ENCODE measurements around the gene MGAT4B. TPM values are rescaled to one million over a fixed set of nuclear protein-coding genes. Genes with fewer than 3 reads are reported as not detected.

MGAT4B gene
- total RNA-seq, 1 experiment from 2014 or later, result 151 TPM

DNA sequence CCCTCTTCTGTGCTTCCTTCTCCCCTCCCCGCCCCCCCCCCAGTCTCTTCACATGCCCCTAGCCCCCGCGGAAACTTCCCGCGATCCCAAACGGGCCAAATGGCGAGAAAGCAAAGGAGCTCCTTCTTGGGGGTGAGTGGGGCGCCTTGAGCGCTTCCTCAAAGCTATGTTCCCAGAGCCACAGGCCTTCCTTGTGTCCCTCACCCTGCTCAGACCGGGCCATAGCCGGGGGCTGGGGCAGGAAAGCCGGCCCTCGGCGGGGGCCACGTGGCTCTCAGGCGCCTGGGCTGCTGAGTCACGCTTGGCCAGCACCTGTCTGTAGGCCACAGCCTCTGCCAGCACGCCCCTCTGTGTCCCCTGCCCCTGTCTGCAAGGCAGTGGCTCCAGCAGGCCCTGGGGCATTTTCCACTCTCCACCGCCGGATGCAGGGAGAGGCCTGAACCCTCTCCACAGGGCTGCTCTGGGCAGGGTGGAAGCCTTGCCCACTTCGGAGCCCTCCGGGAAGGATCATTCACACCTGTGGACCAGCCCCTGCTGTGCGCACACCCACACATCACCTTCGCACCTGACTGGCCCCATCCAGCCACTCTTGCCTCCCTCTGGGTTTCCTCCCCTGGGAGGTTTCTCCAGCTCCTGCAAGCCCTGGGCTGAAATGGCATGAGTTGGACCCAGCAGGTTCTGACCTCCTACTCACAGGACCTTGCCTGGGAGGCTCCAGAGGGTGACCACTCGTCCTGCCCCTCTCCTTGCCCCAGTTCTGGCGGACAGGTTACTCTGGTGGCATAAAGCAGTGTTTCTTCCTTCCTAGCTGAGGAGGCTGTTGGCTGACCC, 12.8 kb upstream of the MGAT4B start (continued):
- TF ChIP-seq, protein P1, sequence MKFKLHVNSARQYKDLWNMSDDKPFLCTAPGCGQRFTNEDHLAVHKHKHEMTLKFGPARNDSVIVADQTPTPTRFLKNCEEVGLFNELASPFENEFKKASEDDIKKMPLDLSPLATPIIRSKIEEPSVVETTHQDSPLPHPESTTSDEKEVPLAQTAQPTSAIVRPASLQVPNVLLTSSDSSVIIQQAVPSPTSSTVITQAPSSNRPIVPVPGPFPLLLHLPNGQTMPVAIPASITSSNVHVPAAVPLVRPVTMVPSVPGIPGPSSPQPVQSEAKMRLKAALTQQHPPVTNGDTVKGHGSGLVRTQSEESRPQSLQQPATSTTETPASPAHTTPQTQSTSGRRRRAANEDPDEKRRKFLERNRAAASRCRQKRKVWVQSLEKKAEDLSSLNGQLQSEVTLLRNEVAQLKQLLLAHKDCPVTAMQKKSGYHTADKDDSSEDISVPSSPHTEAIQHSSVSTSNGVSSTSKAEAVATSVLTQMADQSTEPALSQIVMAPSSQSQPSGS (CRISPR knock-in tag; IDR thresholded peaks at IDR 0.05; ENCODE audit: borderline replicate concordance, low read depth), result no peak
- TF ChIP-seq, protein P2, sequence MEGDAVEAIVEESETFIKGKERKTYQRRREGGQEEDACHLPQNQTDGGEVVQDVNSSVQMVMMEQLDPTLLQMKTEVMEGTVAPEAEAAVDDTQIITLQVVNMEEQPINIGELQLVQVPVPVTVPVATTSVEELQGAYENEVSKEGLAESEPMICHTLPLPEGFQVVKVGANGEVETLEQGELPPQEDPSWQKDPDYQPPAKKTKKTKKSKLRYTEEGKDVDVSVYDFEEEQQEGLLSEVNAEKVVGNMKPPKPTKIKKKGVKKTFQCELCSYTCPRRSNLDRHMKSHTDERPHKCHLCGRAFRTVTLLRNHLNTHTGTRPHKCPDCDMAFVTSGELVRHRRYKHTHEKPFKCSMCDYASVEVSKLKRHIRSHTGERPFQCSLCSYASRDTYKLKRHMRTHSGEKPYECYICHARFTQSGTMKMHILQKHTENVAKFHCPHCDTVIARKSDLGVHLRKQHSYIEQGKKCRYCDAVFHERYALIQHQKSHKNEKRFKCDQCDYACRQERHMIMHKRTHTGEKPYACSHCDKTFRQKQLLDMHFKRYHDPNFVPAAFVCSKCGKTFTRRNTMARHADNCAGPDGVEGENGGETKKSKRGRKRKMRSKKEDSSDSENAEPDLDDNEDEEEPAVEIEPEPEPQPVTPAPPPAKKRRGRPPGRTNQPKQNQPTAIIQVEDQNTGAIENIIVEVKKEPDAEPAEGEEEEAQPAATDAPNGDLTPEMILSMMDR (IDR thresholded peaks at IDR 0.05), result no peak
- 0 out of 2 replicates have a peak, but pooled peaks have one; percentile 48 for TF ChIP-seq TCF7 (CRISPR knock-in tag; IDR thresholded peaks at IDR 0.05; ENCODE audit: low read depth)
- TF ChIP-seq, protein P3, sequence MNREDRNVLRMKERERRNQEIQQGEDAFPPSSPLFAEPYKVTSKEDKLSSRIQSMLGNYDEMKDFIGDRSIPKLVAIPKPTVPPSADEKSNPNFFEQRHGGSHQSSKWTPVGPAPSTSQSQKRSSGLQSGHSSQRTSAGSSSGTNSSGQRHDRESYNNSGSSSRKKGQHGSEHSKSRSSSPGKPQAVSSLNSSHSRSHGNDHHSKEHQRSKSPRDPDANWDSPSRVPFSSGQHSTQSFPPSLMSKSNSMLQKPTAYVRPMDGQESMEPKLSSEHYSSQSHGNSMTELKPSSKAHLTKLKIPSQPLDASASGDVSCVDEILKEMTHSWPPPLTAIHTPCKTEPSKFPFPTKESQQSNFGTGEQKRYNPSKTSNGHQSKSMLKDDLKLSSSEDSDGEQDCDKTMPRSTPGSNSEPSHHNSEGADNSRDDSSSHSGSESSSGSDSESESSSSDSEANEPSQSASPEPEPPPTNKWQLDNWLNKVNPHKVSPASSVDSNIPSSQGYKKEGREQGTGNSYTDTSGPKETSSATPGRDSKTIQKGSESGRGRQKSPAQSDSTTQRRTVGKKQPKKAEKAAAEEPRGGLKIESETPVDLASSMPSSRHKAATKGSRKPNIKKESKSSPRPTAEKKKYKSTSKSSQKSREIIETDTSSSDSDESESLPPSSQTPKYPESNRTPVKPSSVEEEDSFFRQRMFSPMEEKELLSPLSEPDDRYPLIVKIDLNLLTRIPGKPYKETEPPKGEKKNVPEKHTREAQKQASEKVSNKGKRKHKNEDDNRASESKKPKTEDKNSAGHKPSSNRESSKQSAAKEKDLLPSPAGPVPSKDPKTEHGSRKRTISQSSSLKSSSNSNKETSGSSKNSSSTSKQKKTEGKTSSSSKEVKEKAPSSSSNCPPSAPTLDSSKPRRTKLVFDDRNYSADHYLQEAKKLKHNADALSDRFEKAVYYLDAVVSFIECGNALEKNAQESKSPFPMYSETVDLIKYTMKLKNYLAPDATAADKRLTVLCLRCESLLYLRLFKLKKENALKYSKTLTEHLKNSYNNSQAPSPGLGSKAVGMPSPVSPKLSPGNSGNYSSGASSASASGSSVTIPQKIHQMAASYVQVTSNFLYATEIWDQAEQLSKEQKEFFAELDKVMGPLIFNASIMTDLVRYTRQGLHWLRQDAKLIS (CRISPR knock-in tag; IDR thresholded peaks at IDR 0.05; ENCODE audit: borderline replicate concordance), result no peak
- no peak for TF ChIP-seq ZNF121 (CRISPR knock-in tag; IDR thresholded peaks at IDR 0.05)
- TF ChIP-seq, protein P4, sequence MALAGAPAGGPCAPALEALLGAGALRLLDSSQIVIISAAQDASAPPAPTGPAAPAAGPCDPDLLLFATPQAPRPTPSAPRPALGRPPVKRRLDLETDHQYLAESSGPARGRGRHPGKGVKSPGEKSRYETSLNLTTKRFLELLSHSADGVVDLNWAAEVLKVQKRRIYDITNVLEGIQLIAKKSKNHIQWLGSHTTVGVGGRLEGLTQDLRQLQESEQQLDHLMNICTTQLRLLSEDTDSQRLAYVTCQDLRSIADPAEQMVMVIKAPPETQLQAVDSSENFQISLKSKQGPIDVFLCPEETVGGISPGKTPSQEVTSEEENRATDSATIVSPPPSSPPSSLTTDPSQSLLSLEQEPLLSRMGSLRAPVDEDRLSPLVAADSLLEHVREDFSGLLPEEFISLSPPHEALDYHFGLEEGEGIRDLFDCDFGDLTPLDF (CRISPR knock-in tag; IDR thresholded peaks at IDR 0.05), result 0 out of 2 replicates have a peak, but pooled peaks have one; percentile 19
- TF ChIP-seq TP53 (CRISPR knock-in tag; IDR thresholded peaks at IDR 0.05), result peak; percentile 68; the same call in 1 of the 2 replicates
- TF ChIP-seq ZBTB21 (CRISPR knock-in tag; IDR thresholded peaks at IDR 0.05; ENCODE audit: borderline replicate concordance), result no peak
- no peak for TF ChIP-seq JUN (CRISPR knock-in tag; IDR thresholded peaks at IDR 0.05)
- 0 out of 2 replicates have a peak, but pooled peaks have one; percentile 24 for TF ChIP-seq ZNF219 (CRISPR knock-in tag; IDR thresholded peaks at IDR 0.05; ENCODE audit: borderline replicate concordance)
- TF ChIP-seq, protein P5, sequence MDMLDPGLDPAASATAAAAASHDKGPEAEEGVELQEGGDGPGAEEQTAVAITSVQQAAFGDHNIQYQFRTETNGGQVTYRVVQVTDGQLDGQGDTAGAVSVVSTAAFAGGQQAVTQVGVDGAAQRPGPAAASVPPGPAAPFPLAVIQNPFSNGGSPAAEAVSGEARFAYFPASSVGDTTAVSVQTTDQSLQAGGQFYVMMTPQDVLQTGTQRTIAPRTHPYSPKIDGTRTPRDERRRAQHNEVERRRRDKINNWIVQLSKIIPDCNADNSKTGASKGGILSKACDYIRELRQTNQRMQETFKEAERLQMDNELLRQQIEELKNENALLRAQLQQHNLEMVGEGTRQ (CRISPR knock-in tag; IDR thresholded peaks at IDR 0.05), result peak; percentile 4; the same call in 1 of the 2 replicates
- TF ChIP-seq, protein P6, sequence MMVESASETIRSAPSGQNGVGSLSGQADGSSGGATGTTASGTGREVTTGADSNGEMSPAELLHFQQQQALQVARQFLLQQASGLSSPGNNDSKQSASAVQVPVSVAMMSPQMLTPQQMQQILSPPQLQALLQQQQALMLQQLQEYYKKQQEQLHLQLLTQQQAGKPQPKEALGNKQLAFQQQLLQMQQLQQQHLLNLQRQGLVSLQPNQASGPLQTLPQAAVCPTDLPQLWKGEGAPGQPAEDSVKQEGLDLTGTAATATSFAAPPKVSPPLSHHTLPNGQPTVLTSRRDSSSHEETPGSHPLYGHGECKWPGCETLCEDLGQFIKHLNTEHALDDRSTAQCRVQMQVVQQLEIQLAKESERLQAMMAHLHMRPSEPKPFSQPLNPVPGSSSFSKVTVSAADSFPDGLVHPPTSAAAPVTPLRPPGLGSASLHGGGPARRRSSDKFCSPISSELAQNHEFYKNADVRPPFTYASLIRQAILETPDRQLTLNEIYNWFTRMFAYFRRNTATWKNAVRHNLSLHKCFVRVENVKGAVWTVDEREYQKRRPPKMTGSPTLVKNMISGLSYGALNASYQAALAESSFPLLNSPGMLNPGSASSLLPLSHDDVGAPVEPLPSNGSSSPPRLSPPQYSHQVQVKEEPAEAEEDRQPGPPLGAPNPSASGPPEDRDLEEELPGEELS (CRISPR knock-in tag; IDR thresholded peaks at IDR 0.05), result peak; percentile 90
- TF ChIP-seq CBFB (CRISPR knock-in tag; IDR thresholded peaks at IDR 0.05; ENCODE audit: low read depth), result no peak
- no peak for TF ChIP-seq ETV6 (CRISPR knock-in tag; IDR thresholded peaks at IDR 0.05)
- TF ChIP-seq, protein P7, sequence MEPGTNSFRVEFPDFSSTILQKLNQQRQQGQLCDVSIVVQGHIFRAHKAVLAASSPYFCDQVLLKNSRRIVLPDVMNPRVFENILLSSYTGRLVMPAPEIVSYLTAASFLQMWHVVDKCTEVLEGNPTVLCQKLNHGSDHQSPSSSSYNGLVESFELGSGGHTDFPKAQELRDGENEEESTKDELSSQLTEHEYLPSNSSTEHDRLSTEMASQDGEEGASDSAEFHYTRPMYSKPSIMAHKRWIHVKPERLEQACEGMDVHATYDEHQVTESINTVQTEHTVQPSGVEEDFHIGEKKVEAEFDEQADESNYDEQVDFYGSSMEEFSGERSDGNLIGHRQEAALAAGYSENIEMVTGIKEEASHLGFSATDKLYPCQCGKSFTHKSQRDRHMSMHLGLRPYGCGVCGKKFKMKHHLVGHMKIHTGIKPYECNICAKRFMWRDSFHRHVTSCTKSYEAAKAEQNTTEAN (CRISPR knock-in tag; IDR thresholded peaks at IDR 0.05), result no peak
- TF ChIP-seq, protein P8, sequence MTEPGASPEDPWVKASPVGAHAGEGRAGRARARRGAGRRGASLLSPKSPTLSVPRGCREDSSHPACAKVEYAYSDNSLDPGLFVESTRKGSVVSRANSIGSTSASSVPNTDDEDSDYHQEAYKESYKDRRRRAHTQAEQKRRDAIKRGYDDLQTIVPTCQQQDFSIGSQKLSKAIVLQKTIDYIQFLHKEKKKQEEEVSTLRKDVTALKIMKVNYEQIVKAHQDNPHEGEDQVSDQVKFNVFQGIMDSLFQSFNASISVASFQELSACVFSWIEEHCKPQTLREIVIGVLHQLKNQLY (CRISPR knock-in tag; IDR thresholded peaks at IDR 0.05), result peak; percentile 55; the same call in 1 of the 2 replicates
- TF ChIP-seq NR1H2 (CRISPR knock-in tag; IDR thresholded peaks at IDR 0.05), result no peak
- TF ChIP-seq ZNF317 (CRISPR knock-in tag; IDR thresholded peaks at IDR 0.05; ENCODE audit: borderline replicate concordance, low read depth), result 0 out of 2 replicates have a peak, but pooled peaks have one; percentile 19
- TF ChIP-seq, protein P9, sequence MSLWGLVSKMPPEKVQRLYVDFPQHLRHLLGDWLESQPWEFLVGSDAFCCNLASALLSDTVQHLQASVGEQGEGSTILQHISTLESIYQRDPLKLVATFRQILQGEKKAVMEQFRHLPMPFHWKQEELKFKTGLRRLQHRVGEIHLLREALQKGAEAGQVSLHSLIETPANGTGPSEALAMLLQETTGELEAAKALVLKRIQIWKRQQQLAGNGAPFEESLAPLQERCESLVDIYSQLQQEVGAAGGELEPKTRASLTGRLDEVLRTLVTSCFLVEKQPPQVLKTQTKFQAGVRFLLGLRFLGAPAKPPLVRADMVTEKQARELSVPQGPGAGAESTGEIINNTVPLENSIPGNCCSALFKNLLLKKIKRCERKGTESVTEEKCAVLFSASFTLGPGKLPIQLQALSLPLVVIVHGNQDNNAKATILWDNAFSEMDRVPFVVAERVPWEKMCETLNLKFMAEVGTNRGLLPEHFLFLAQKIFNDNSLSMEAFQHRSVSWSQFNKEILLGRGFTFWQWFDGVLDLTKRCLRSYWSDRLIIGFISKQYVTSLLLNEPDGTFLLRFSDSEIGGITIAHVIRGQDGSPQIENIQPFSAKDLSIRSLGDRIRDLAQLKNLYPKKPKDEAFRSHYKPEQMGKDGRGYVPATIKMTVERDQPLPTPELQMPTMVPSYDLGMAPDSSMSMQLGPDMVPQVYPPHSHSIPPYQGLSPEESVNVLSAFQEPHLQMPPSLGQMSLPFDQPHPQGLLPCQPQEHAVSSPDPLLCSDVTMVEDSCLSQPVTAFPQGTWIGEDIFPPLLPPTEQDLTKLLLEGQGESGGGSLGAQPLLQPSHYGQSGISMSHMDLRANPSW (CRISPR knock-in tag; conservative IDR thresholded peaks at IDR 0.05; ENCODE audit: low read depth), result no peak
- no peak for TF ChIP-seq PRRX2 (CRISPR knock-in tag; IDR thresholded peaks at IDR 0.05)

All from WTC11 (cell line).